A549 (cell line): ENCODE measurements around the gene FLACC1.

Experiments used
- CTCF ChIP-seq: fragments of >200 bp; sonication (Bioruptor Twin); formaldehyde crosslinking; IDR thresholded peaks from 3 replicates; pipeline ENCODE4 v1.5.1; 2016
- ELK1 ChIP-seq: fragments of 150-350 bp; IDR thresholded peaks from 2 replicates; pipeline ENCODE4 v1.6.1; 2014; ENCODE audit warnings: low read depth, mild to moderate bottlenecking, low read length
- MAX ChIP-seq: IDR thresholded peaks from 2 replicates; pipeline ENCODE4 v1.6.1; 2012
- MYC ChIP-seq: IDR thresholded peaks from 2 replicates; pipeline ENCODE4 v1.6.1; 2012; ENCODE audit warnings: mild to moderate bottlenecking, inconsistent platforms, low read length, improper control_type of control experiment, borderline replicate concordance

- TF ChIP-seq CTCF (no peak), MAX (no peak), ELK1 (no peak), MYC (no peak)
Measured at GRCh38 chr2:201320701-201321100, 36.4 kb downstream of the FLACC1 start.
